Measurements from ENCODE around the gene PRG3.

Gene PRG3

DNA sequence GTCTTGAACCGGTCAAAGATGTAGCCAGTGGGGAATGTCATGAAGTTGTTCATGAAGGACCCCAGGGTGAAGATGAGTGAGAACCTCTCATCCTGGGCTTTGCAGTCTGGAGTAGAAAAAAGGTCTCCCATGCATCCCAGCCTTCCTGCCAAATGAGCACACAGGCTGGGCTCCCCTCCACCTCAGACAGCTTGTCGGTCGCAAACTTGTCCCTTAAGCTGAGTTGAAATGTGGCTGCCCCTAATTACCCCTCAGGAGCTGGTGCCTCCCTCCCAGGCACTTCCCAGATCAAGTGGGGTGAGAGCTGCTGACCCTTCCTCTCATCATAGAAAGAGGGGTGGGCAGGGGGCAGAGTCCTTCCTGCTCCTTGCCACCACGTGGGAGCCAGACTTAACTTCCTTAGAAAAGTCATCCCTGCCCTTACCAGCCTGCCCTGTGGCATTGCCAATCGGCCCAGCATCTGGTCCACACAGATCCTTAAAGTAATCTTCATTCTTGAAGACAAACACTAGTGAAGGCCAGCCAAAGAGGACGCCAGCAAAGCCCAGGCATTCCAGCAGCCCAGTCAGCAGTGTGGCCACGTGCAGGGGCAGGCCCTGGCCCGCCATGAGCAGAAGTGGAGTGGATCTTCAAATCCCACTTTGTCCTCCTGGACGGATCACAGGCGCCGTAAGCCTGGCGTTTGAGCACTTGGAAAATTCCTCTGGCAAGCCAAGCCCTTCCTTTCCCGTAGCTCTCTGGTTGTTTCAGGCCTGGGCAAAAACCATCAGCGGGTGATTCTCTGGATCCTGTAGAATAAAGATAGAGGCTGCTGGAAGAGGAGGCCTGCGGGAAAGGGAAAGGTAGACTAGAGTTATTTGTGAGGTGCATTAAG is 44.9 kb upstream of the PRG3 start:
- TF ChIP-seq, protein P1, sequence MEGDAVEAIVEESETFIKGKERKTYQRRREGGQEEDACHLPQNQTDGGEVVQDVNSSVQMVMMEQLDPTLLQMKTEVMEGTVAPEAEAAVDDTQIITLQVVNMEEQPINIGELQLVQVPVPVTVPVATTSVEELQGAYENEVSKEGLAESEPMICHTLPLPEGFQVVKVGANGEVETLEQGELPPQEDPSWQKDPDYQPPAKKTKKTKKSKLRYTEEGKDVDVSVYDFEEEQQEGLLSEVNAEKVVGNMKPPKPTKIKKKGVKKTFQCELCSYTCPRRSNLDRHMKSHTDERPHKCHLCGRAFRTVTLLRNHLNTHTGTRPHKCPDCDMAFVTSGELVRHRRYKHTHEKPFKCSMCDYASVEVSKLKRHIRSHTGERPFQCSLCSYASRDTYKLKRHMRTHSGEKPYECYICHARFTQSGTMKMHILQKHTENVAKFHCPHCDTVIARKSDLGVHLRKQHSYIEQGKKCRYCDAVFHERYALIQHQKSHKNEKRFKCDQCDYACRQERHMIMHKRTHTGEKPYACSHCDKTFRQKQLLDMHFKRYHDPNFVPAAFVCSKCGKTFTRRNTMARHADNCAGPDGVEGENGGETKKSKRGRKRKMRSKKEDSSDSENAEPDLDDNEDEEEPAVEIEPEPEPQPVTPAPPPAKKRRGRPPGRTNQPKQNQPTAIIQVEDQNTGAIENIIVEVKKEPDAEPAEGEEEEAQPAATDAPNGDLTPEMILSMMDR (conservative IDR thresholded peaks at IDR 0.05; ENCODE audit: low read depth, low read length) = no peak
- no peak overlapping the region for H3K4me3 ChIP-seq (ENCODE audit: low read length)
- no peak for DNase-seq (ENCODE audit: low read depth)

DNA sequence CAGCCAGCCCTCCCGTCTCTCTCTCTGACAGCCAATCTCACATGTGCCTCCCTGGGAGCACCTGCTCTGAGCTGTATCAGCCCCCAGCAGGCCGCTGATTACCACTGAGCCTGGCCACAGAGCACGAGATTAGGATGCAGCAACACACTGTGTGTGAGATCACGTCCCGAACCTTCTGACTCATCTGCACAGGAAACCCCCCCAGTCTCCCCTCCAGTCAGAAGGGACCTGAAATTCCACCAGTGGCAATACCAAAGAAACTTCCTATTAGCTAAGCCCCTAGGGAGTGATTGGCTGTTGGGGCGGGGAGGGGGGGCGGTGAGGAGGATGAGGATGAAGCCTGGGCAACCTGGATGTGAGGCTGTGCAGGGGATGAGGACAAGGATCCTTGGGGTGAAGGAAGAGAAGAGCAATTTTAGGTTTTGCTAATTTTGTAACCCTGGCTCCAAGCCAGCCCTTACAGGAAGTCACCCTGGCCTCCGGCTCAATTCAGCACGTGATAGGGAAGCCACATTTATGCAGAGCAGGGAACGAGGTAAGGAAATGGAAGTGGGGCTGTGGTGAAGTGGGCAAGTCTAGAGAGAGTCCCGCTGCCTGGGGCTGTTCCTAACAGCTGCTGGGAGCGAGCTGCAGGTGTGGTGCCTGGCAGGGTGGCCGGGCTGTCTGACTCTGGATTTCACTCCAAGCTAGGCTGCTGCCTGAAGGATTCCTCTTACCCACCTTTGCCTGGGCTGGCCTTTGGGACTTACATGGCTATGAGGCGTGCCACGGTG is 44.0 kb upstream of the PRG3 start:
- H3K4me3 ChIP-seq (ENCODE audit: low read length) = no peak overlapping the region
- TF ChIP-seq, protein P1 (conservative IDR thresholded peaks at IDR 0.05; ENCODE audit: low read depth, low read length) = no peak
- peak; percentile 94 for DNase-seq (ENCODE audit: low read depth)

DNA sequence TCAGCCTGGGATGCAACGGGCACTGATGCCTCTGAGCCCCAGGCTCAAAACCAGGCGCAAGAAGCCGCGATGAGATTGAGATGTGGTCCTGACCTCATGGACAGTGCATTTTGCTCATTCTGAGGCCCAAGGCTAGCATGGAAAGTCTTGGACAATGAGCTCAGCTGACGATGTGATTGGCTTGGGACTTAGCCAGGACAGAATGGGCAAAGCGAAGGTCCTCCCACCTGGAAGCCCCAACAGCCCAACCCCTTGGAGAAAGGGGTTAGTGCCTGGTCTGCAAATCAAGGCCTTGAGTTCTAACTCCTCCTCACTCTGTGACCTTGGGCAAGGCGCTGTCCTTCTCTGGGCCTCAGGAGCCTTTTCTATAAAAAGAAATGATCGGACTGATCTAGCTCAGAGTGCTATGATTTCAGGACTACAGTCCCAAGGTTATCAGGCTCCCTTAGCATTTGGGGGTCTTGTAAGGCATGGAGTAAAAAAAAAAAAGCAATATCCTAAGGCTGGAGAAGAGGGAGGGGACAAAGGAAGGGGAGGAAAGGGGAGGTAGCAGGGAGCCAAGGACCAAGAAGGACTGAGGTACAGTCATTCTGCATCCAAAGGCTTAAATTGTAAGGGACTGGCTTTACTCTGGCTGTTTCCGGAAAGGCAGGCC is 43.3 kb upstream of the PRG3 start:
- TF ChIP-seq, protein P1 (conservative IDR thresholded peaks at IDR 0.05; ENCODE audit: low read depth, low read length) = no peak
- no peak overlapping the region for H3K4me3 ChIP-seq (ENCODE audit: low read length)
- no peak for DNase-seq (ENCODE audit: low read depth)

DNA sequence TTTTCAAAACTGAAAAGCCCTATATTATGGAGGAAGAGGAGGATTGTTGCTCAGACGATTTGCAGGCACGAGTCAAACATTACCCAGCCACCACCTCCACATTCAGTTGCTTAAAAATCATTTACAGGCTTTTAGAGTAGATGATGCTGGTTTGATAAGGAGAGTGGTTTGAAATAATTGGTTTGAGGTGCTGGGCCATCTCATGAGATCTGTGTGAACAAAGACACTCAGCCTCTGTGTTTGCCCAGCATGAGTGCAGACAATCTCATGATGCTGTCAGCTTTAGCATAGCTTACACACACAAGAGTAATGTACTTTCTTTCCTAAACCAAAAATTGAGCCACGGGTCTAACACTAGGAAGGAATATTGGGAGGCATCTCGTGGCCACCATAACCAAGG is 41.7 kb upstream of the PRG3 start:
- H3K4me3 ChIP-seq (ENCODE audit: low read length) = no peak overlapping the region
- TF ChIP-seq, protein P1 (conservative IDR thresholded peaks at IDR 0.05; ENCODE audit: low read depth, low read length) = no peak
- DNase-seq (ENCODE audit: low read depth) = no peak

DNA sequence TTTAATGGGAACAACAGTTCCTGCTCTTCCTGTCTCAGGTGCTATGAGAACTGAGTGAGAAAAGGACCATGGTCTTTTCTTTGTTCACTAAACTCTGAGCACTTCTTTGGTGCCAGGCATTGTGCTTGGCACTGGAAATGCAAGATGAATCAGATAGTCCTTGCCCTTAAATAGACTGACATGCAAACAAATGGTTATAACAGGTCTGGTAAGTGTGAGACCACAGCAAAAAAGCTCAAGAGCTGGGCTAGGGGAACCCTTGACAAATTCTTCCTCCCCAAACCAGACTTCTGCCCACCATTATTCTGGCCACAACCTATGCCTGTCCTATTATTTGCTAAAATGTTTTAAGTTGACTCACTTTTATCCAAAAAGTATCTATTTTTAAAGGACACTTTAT is 40.9 kb upstream of the PRG3 start:
- no peak for DNase-seq (ENCODE audit: low read depth)
- no peak overlapping the region for H3K4me3 ChIP-seq (ENCODE audit: low read length)
- TF ChIP-seq, protein P1 (conservative IDR thresholded peaks at IDR 0.05; ENCODE audit: low read depth, low read length) = no peak

DNA sequence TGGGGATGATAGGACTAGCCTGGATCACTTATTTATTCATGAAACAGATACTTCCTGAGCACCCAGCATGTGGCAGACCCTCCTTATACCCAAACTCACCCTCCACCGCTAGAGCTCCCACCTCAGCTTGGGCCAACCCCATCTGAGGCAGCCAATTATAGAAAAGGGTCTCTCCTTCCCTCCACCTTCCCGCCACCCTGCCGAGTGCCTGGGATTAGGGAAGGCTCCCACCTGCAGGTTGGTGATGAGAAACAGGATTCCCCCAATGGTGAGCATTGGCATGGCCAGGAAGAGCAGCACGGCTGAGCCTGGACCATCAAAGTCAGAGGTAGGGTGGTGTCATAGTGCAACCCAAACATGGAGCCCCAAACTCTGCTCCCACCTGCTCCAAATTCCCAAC is 40.1 kb upstream of the PRG3 start:
- no peak overlapping the region for H3K4me3 ChIP-seq (ENCODE audit: low read length)
- no peak for DNase-seq (ENCODE audit: low read depth)
- TF ChIP-seq, protein P1 (conservative IDR thresholded peaks at IDR 0.05; ENCODE audit: low read depth, low read length) = no peak

Data from retinal pigment epithelial cell (primary cell).